HL-60 (cell line): Measurements from ENCODE around the gene COL5A2.

ENCODE experiments used
- DNase-seq, 2 experiments: peaks; one replicate each; pipeline ENCODE4 v3.0.0-alpha.2; 2010 to 2020; ENCODE audit warnings: low read depth in 1 of 2, low spot score in 1 of 2
- H3K27ac ChIP-seq: fragments of 250-450 bp; sonication (Bioruptor Pico); replicated peaks from 2 replicates; pipeline ENCODE4 v1.5.1; 2020; ENCODE audit warnings: mild to moderate bottlenecking, moderate library complexity
- H3K27me3 ChIP-seq: fragments of 250-450 bp; sonication (Bioruptor Pico); 2 replicates; pipeline ENCODE4 v1.5.1; 2021; ENCODE audit warnings: mild to moderate bottlenecking, moderate library complexity; ENCODE audit not compliant: insufficient read depth, poor library complexity, severe bottlenecking
- H3K4me3 ChIP-seq: replicated peaks from 2 replicates; pipeline ENCODE4 v1.5.1; 2011; ENCODE audit warnings: mild to moderate bottlenecking, control low read depth, low read length; ENCODE audit not compliant: insufficient read depth
- CTCF ChIP-seq: IDR thresholded peaks from one replicate; pipeline ENCODE4 v1.5.1; 2011; ENCODE audit warnings: low read length, control low read depth, inconsistent platforms; ENCODE audit not compliant: insufficient read depth
- GABPA ChIP-seq: IDR thresholded peaks from 2 replicates; pipeline ENCODE4 v1.6.1; 2012; ENCODE audit warnings: low read depth
- POLR2AphosphoS5 ChIP-seq: IDR thresholded peaks from 2 replicates; pipeline ENCODE4 v1.6.1; 2012; ENCODE audit warnings: low read depth
- SPI1 ChIP-seq: IDR thresholded peaks from 2 replicates; pipeline ENCODE4 v1.6.1; 2012; ENCODE audit warnings: low read depth, mild to moderate bottlenecking, borderline replicate concordance
- TF ChIP-seq, protein P1 (sequence below): IDR thresholded peaks from 2 replicates; pipeline ENCODE4 v1.6.1; 2012; ENCODE audit warnings: low read depth; ENCODE audit not compliant: insufficient replicate concordance

Gene COL5A2

GRCh38 chr2:189175869-189176433 is 3.6 kb downstream of the COL5A2 start:
- TF ChIP-seq, protein P1, sequence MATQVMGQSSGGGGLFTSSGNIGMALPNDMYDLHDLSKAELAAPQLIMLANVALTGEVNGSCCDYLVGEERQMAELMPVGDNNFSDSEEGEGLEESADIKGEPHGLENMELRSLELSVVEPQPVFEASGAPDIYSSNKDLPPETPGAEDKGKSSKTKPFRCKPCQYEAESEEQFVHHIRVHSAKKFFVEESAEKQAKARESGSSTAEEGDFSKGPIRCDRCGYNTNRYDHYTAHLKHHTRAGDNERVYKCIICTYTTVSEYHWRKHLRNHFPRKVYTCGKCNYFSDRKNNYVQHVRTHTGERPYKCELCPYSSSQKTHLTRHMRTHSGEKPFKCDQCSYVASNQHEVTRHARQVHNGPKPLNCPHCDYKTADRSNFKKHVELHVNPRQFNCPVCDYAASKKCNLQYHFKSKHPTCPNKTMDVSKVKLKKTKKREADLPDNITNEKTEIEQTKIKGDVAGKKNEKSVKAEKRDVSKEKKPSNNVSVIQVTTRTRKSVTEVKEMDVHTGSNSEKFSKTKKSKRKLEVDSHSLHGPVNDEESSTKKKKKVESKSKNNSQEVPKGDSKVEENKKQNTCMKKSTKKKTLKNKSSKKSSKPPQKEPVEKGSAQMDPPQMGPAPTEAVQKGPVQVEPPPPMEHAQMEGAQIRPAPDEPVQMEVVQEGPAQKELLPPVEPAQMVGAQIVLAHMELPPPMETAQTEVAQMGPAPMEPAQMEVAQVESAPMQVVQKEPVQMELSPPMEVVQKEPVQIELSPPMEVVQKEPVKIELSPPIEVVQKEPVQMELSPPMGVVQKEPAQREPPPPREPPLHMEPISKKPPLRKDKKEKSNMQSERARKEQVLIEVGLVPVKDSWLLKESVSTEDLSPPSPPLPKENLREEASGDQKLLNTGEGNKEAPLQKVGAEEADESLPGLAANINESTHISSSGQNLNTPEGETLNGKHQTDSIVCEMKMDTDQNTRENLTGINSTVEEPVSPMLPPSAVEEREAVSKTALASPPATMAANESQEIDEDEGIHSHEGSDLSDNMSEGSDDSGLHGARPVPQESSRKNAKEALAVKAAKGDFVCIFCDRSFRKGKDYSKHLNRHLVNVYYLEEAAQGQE: no peak
- TF ChIP-seq SPI1: no peak
- TF ChIP-seq POLR2AphosphoS5: no peak
- no peak for TF ChIP-seq CTCF
- no peak for TF ChIP-seq GABPA
- DNase-seq: no peak
- Histone ChIP-seq H3K4me3 (no peak overlapping the region), H3K27ac (no peak overlapping the region), H3K27me3 (peaks cover 2% of the 10 kb centered on the region)

DNA sequence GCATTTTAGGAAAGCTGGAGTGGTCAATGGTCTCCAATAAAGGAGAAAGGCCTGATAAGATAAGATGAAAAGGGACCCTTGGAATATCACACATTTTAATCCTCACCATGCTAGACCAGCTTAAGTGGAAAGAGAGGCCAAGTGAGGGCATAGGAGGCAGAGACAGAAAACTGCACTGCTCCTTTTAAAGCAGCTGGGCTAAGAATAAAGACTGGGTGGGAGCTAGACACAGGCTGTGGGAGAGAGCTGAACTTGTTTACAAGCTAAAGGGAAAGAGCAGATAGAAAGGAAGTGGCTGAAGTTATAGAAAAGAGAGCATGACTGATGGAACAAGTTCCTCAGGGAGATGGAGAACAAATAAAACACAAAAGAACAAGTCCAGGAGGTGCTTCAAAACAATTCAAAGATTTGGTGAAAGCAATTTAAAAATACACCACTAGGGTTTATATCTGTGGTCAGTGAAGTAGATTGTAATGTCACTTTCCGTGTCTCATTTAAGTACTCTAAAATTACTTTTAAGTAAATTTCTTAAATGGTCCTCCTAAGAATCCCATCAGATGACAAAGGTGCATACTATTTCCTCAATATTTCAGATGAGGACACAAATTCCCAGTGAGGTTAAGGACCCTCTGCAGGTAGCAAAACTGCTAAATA is 7.5 kb downstream of the COL5A2 start:
- Histone ChIP-seq H3K27me3 (no peaks in the 10 kb centered on the region), H3K4me3 (no peak overlapping the region), H3K27ac (no peak overlapping the region)
- TF ChIP-seq GABPA (no peak), SPI1 (no peak), POLR2AphosphoS5 (no peak), CTCF (no peak)
- TF ChIP-seq, protein P1: no peak
- DNase-seq: no peak

DNA sequence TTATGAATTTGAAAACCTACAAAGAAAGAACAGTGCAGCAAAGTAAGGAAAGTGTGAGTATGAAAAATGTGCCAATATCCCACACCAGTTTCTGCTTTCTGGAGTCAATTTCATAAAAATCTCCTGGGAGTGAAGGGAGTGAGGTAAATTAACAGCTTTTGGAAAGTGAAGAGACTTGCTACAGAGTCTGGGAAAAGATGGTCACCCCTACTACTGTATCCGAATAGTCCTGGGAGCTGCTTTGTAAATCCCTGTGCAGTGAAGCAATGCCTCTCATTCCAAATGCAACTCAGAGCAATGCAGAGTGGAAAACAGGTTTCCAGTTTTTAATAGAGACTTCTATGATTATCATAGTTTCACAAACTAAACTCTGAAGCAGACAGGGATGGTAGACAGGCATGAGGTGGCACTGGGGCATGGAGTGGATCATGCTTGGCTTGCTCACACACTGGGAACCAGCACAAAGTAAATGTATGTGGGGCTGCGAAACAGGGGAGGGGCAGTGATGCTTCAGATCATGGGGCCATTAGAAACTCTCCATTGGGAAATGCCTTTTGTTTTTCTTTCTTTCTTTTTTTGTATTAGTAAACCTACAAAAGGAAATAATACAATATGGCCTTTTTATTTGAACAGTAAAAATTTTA is 10.6 kb downstream of the COL5A2 start:
- Histone ChIP-seq H3K27ac (no peak overlapping the region), H3K27me3 (no peaks in the 10 kb centered on the region), H3K4me3 (no peak overlapping the region)
- DNase-seq: no peak
- TF ChIP-seq GABPA (no peak), POLR2AphosphoS5 (no peak), CTCF (no peak), SPI1 (no peak)
- TF ChIP-seq, protein P1: no peak
